Hematopoietic multipotent progenitor cell treated with erythropoietin and hydrocortisone succinate and interleukin-3 and kit ligand, for 8 days (in vitro differentiated cells): Measurements from ENCODE around the gene DCPS.

Experiments used
- DNase-seq: peaks from one replicate; pipeline ENCODE4 v3.0.0-alpha.2; 2015

Gene DCPS

DNA sequence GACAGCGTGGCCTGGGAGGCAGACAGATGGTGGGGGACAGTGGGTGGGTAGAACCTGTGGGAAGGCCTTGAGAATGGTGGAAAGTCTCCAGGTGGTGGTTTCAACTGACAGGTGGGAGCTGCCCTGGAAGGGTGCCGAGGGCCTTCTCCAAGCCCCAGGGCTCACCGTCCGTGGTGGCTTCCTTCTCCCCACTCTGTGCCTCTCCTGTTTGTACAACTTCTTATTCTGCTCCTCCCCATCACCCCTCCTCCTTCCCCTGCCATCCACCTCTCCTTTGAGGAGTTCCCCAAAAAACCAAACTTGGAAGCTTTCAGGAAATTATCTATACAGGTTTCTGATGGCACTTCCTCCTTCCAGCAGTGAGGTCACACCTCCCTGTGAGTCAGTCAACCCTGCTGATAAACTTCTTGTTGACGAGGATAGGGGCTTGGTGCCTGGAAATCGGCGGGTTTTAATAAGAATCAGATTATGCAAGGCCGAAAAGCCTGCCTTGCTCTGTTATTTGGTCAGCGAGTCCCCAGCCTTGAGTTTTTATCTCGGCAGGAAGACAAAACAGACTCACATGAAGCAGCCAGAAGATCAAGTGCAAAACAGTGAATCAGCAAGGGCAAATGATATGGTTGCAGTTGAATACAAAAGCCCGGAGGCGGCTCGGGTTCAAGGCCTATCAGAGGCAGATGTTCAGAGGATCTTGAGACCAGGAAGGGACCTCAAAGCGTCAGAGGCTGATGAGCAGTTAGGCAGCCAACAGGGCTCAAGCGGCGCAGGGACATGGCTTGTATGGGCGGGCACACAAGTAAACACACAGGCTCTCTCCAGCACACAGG, 42.1 kb downstream of the DCPS start:
- peak; percentile 98 for DNase-seq

DNA sequence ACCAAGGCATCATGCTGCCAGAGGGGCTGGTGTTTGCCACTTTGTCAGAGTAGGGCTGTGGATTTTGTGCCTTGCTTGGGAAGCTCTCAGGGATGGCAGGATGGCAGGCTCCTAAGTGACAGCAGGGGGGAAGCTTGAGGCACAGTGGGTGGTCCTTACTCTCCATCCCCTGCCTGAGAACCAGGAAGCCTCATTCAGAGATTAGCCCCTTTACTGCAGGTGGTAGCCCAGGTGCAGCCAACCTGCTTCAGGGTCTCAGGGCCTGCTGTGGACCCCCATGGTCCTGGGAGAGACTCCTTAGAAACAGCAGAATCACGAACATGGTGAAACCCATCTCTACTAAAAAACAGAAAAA, 42.7 kb downstream of the DCPS start:
- DNase-seq, result no peak

DNA sequence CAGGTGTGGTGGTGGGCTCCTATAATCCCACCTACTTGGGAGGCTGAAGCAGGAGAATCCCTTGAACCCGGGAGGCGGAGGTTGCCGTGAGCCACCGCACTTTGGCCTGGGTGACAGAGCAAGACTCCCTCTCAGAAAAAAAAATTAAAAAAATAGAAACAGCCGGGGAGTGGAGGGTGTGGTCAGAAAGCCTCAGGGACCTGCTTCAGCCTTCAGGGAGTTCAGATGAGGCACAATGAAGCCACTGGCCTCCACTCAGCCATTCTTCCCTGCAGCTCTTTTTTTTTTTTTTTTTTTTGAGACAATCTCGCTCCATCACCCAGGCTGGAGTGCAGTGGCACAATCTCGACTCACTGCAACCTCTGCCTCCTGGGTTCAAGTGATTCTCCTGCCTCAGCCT, 43.1 kb downstream of the DCPS start:
- DNase-seq, result peak; percentile 52

DNA sequence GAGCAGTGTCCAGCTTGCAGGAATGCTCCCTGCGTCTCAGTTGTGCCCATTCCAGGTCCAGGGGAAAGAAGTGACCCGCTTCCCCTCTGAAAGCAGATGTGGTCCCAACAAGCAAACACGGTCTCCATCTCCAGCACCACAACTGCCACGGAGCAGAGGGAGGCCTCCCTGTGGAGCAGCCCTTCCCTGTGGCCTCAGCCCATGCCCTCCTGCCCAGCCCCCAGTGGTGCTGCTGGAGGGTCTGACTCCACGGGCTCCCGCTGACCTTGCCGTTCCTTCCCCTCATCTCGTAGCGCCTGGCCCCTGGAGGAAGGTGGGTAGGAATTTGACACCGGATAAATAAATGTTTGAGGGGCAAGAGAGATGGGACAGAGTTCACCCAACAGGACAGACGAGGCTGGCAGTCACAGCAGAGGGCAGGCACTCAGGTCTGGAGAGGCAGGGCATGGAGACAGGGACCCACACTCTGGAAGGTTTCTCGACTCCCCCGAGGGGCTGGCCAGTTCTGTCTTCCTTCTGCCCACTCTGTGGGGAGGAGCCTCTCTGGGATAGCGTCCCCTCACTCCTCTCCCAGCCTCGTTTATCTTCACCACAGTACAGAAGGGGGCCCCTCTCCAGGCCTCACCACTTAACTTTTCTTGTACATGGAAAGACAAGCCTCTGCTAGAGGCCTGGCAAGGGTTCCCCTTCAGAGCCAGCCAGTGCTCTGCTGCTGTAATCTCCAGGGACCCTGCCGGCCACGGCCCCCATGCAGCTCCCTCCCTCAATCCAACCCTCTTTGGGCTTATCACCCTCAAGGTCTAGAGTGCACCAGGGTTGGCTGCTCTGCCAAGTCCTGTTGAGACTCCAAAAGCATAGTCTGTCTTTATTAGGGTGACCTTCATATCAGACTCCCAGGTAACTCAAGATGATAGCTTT, 44.1 kb downstream of the DCPS start:
- peak; percentile 67 for DNase-seq

DNA sequence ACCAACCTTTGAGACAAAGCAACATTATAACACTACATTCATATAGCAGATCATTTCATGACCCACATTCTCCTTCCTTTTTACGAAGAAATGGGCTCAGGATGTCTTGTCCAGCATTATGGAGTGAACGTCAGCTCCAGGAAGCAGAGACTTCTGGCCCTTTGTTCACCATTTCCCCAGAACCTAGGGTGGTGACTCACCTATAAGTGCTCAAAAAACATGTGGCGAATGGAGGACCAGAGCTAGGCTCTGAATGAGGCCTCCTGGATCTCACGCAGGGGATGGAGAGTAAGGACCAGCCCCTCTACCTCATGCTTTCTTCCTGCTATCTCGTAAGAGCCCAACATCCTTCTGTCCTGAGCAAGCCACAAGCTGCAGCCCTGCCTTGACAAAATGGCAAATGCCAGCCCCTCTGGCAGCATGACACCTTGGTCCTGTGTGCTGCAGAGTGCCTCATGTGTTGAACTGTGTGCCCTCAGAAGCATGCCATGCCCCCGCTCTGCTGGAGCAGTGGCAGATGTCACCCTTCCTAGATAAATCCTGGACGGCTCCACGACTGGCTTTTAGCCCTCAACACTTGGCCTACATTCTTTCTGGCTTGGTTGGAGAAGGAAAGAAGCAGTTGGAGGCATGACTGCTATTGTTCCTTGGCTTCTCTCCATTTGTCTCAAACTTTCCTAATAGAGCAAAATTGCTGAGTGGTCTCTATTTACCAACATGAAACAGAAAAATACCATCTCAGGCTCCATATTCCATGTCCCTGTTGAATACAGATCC, 45.1 kb downstream of the DCPS start:
- no peak for DNase-seq

DNA sequence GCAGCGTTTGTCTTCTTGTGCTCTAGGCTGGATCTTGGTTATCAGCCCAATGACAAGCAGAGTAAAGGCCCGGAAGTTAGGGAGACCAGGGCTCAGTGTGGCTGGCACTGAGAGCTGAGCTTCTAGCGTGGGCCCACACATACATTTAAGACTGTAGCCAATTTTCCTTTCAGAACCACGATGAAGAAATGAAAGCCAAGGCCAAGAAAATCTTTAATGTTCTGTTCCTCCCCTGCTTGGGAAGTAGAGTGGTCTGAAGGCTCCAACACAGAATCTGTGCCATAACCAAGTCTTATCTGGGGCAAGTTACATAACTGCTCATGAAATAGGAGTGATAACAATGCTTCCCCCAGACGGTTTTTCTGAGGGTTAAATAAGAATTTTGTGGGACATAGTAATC, 47.0 kb downstream of the DCPS start:
- peak; percentile 39 for DNase-seq

DNA sequence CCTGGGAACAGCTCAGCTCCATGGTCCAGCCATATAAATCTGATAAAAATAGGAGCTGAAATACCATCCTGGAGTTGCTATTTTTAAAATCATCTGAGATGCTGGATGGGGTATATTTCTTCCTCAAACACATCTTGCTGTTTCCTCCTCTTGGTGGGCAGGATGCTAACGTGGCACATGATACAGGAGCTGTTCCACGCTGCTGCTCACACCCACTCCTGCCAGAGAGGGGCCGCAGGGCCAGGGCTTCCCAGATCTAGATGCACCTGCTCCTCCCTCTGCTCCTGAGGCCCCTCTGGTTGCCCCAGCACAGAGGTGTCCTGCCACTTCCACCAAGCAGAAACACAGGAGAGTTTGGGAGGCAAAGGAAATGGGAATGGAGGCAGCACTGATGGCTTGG, 48.3 kb downstream of the DCPS start:
- no peak for DNase-seq

DNA sequence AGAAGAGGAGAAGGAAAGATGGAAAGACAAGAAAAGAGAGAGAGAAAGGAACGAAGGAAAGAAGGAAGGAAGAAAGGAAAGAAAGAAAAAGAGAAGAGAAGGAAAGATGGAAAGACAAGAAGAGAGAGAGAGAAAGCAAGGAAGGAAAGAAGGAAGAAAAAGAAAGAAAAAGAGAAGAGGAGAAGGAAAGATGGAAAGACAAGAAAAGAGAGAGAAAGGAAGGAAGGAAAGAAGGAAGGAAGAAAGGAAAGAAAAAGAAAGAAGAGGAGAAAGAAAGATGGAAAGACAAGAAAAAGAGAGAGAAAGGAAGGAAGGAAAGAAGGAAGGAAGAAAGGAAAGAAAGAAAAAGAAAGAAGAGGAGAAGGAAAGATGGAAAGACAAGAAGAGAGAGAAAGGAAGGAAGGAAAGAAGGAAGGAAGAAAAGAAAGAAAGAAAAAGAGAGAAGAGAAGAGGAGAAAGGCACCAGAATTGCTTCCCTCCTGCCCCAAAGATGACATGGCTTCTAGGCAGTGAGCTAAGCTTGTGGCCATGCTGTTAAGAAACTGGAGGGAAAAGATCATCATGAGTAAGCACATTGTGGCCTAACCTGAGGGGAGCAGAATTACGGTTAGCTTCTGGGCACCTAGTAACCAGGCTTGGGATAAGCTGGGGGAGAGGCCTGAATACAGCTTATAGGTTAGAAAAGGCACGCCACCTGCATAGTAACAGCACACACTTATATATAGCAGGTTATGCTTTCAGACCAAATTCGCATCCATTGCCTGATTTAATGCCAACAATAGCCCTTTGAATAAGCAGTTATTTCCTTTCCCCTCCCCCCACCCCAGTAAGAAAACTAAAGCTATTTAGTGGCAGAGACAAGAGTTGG, 49.3 kb downstream of the DCPS start:
- peak; percentile 85 for DNase-seq

DNA sequence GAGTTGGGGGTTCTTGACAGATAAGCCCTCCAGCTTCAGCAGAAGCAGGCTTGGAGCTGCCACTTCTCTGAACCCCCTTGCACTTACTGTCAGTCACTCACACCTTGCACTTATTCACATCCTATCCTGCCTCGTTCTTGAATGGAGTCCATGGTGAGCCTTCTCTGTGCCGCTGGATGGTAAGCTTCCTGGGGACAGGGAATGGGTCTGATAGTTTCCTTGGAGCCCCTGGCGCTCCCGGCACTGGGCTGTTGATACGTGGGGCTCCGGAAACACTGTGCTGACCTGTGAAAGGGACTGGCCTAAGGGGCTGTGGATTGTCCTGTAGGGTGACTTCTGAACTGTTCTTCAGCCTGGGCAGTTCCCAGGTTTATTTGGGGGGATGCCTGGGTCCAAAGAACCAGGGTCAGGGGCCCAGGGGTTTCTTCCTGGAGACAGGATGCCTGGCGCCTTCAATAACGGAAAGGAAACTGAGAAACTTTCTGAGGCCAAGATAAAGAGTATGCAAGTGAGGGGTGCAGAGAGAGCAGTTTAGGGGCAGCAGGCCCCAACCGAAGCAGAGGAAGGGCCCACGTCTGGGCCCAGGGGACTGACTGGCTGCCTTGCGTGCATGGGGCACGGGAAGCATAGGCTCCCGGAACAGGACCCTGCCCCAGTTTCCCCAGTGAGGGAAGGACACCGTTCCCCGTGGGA, 50.9 kb downstream of the DCPS start:
- peak; percentile 37 for DNase-seq

DNA sequence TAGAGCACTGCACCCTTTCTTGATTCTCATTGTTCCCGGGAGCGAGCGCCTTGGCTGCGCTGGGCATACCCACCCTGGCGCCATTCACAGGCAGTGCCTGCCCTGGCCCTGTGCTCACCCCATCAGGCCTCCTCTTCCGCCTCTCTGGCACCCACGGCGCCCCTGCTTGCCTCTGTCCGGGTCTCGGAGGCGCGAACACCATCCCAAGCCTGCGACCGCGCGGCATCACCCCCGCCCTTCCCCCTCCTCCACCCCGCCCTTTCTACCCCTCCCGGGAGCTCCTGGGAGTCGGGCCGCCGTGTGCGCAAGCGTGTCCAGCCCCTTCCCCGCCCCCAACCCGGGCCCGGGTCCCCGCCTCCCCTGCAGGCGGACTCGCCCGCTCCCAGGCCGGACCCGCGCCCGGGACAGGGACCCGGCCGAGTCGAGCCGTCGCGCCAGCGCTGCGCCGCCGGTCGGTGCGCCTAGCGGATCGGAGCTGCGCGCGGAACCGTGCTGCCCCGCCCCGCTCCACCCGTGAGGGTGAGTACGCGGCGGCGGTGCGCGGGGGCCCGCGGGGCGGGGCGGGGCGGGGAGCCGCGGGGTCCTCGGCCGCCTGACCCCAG, 51.6 kb downstream of the DCPS start, which contains the start of gene ST3GAL4:
TSS of gene ST3GAL4 (plus strand) at position 363 of the 602 bp plus-strand sequence. CDS start 50,470 bp downstream, outside the sequence.
- DNase-seq, result peak; percentile 55

DNA sequence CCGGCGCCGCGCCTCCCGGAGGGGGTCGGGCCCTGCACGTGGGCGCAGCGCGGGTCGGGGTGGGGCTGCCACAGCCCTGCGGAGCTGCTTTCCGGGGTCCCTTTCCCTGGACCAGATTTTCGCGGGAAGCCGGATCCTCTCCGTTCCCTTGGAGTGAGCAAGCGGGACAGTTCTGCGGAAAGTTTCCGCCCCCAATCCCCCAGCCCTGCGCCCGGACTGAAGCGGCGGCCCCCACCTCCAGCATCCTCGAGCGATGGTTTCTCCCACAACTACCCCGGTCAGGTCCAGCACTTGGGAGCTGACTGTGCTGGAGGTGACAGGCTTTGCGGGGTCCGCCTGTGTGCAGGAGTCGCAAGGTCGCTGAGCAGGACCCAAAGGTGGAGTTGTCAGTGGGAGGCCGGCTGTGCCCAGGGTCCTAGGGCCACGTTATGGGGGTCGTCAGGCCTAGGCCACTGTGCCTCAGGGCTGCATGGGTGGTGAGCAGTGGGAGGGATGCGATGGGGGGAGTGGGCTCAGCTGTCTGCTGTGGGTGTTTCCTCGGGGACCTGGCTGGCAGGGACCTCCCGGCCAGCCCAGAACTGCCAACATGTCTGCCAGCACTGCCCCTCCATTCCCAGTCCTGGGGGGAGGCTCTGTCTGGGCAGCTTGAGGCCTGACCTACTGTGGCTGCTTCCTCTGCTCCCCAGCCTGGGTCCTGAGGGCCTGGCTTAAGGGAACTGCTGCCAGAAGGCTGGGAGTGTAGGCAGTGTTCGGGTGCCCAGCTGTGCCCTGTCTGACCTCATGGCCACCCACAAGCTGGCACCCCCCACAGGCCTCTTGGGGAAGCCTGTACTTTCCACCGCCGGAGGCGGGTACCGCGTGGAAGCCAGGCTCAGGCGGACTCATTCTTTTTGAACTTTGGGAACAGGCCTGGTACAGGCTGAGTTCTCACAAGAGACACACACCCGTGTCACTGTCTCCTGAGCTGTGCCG, 52.4 kb downstream of the DCPS start:
- peak; percentile 23 for DNase-seq

DNA sequence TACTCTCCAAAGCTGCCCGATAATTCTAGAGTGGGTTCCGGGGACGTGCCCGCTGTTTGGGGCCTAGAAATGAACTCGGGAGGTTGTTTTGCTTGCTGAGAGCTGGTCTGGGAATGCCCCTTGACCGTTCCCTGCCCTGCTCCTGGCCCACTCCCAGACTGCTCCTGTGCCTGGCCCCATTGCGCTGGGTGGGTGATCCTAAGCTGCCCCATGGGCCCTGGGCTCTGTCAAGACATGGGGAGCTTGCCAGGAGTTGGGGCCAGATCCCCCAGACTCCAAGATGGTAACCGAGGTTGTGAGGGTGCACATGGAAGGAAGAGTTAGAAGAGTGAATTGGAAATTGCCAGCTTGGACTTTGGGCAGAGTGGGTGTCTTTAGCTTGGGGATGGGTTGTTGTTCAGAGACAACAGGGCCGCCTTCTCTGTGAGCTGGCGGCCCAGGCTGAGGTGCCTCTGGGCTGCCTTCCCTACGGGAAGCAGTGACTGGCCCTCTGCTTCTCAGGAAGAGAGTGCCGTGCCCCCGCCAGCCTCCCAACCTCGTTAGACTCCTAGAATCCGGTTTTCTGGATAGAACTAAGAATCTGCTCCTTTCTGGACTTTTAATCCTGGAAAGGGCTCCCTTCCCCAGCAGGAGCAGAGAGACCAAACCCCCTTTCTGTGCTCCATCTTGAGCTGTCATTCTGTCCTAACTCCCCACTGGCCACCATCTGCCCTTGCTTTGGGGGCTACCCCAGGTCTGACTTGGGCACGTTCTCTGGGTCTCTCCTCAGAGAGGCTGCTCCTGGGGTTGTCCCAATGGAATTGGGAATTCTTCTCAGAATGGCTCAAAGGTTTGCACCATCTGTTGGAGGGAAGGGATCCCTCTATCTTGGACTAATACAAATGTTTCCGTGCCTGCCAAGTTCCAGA, 53.4 kb downstream of the DCPS start:
- no peak for DNase-seq

DNA sequence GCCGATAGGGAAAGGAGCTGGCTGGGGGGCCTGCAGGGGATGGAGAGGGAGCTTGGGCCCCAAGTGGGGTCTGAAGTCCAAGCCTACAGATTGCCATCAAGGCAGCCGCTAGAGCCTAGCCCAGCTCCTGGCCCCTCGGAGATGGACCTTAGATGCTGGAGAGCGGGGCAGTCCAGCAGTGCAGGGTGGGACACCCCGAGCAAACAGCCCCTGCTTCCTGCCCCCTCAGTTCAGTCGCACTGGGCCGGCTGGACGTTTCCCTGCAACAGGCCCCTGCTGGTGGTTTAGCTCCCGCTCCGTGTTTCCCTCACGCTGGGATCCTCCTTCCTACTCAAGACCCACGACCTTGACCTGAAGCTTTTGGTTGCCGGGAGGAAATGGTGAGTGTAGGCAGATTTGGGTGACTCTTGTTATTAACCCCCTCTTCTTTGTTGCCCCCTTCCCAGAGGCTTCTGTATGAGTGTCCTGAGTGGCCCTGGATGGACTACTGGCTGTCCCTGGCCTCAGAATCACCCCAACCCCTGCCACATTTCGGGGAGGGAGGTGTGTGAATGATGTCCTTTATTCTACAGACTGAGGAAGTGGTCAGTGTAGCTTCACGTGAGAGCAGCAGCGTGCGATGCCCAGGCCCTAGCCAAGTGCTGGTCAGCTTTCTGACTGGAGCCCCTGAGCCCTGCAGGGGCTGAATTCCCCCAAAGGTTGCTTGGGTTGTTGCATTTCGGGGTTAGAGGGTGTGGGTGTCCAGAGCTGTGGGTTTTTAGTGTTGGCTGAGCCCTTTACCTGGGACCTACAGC, 54.3 kb downstream of the DCPS start:
- no peak for DNase-seq

DNA sequence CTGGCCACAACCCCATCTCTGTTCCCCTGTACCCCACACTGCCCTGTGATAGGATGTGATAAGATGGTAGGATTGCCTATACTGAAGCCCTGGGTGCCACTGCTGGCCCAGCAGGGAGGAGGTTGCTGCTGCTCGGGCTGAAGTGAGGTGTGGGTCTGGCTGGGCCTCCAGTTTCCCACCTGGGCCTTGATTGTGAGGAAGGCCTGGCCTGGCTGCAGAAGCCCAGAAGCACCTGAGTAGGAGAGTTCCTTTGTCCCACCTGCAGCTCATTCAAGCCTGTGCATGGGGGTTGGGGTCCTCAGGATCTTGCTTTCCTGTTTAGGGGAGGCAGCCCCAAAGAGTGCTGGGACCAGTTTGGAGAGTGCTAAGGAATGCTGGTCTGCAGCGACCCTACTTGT, 54.9 kb downstream of the DCPS start:
- DNase-seq, result no peak

DNA sequence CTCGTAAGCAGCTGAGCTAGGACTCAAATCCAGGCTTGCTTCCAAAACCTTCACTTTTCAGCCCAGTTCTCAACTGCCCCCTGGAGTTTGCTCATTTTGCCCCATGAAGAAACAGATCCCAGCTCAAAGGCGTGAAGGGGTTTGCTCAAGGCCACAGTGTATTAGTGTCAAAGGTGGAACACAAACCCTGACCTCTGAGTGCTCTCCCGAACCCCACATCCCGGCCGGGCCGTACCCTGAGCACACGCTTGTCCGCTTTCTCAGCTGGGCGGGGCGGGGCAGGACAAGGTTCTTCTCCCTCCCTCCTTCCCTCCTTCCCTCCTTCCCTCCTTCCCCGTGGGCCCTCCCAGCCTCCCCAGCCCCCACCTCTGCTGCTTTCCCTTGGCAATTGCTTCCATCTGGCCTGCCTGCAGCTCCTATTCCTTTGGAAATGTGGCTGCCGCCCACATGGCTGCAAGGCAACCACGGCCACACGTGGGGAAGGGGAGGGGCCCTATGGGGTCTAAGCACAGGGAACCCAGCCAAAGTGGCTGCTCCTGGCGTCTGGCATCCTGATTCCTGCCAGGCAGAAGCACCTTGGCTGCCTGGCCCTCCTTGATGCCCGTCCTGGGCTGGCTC, 55.7 kb downstream of the DCPS start:
- peak; percentile 19 for DNase-seq

DNA sequence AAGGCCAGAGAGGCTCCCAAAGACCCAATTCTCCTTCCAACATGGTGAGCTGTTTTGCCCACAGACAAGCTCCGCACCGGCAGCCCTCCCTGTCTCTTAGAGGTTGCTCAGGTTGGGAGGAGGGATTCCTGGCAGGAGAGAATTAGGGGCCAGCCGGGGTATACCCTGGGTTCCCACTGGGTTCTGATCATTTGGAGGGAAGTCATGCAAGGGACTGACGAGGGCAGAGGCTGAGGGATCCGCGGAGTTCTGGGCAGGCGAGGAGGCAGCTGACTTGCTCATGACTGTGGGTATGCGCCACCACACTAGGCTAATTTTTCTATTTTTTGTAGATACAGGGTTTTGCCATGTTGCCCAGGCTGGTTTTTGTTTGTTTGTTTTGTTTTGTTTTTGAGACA, 56.2 kb downstream of the DCPS start:
- no peak for DNase-seq

DNA sequence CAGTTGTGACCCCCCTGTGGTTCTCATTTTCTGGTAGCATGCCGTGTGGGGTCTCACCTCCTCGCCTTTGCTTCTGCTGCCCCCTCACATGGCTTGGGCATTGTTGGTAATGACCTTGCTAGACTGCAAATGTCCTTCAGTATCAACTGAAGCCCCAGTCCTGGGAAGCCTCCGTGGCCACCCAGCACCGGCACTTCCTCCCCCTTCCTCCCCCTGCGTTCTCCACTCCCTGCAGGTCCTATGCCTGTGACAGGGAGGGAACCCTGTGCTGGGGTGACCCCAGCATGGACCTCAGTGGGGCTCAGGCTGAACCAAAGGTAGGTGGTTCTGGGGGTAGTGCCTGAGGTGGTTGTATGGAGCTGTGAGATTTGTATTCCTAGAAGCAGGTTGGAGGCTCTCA, 57.5 kb downstream of the DCPS start:
- no peak for DNase-seq
